Keratinocyte (primary cell): ENCODE measurements around the gene SULF2. TPM values are rescaled to one million over a fixed set of nuclear protein-coding genes. Genes with fewer than 3 reads are reported as not detected.

Experiments used
- DNase-seq: peaks from one replicate; pipeline ENCODE4 v3.0.0-alpha.2; 2011; ENCODE audit warnings: low read depth, missing footprints, low spot score
- FAIRE-seq: peaks from 2 replicates; lab custom pipeline; 2011; peaks lifted over from hg19 to GRCh38; lab: Jason Lieb, UNC
- H2AFZ ChIP-seq: 2 replicates; pipeline ENCODE4 v1.6.0; 2012; ENCODE audit warnings: low read length, control low read depth, inconsistent platforms; ENCODE audit not compliant: control insufficient read depth
- H3K27ac ChIP-seq: 2 replicates; pipeline ENCODE4 v1.5.1; 2011; ENCODE audit warnings: low read length; ENCODE audit not compliant: control insufficient read depth, insufficient read depth
- H3K27me3 ChIP-seq: 3 replicates; pipeline ENCODE4 v1.6.0; 2011; ENCODE audit warnings: low read length; ENCODE audit not compliant: control insufficient read depth, insufficient read depth; ENCODE audit errors: extremely low read depth
- H3K36me3 ChIP-seq, 2 experiments: 2 replicates in 1 of 2; 3 replicates in 1 of 2; pipeline ENCODE4 v1.5.1; 2011; ENCODE audit warnings: low read length in 2 of 2, mild to moderate bottlenecking in 1 of 2; ENCODE audit not compliant: control insufficient read depth in 2 of 2, insufficient read depth in 2 of 2; ENCODE audit errors: extremely low read depth in 1 of 2
- H3K4me1 ChIP-seq: 3 replicates; pipeline ENCODE4 v1.5.1; 2011; ENCODE audit warnings: low read length; ENCODE audit not compliant: control insufficient read depth, insufficient read depth; ENCODE audit errors: extremely low read depth
- H3K4me2 ChIP-seq: 3 replicates; pipeline ENCODE4 v1.6.0; 2011; ENCODE audit warnings: low read depth, low read length; ENCODE audit not compliant: control insufficient read depth, insufficient read depth; ENCODE audit errors: extremely low read depth
- H3K4me3 ChIP-seq, 3 experiments: fragments of 200-600 bp in 1 of 3; sonication (generic) in 1 of 3; 2 replicates in 2 of 3; 3 replicates in 1 of 3; pipeline ENCODE4 v1.5.1; 2011 to 2016; ENCODE audit warnings: low read length in 3 of 3, mild to moderate bottlenecking in 3 of 3, control low read depth in 2 of 3, inconsistent platforms in 1 of 3, low read depth in 1 of 3, mixed read lengths in 1 of 3, mixed run types in 1 of 3, moderate library complexity in 1 of 3; ENCODE audit not compliant: control insufficient read depth in 2 of 3, insufficient read depth in 2 of 3; ENCODE audit errors: extremely low read depth in 1 of 3
- H3K79me2 ChIP-seq: 2 replicates; pipeline ENCODE4 v1.6.0; 2012; ENCODE audit warnings: low read length; ENCODE audit not compliant: control insufficient read depth, insufficient read depth
- H3K9ac ChIP-seq: 3 replicates; pipeline ENCODE4 v1.6.0; 2011; ENCODE audit warnings: low read length; ENCODE audit not compliant: control insufficient read depth, insufficient read depth; ENCODE audit errors: extremely low read depth
- H3K9me1 ChIP-seq: 3 replicates; pipeline ENCODE4 v1.6.0; 2011; ENCODE audit warnings: low read length; ENCODE audit not compliant: control insufficient read depth, insufficient read depth; ENCODE audit errors: extremely low read depth
- H3K9me3 ChIP-seq: 2 replicates; pipeline ENCODE4 v1.5.1; 2012; ENCODE audit warnings: low read depth, low read length; ENCODE audit not compliant: control insufficient read depth
- H4K20me1 ChIP-seq: 3 replicates; pipeline ENCODE4 v1.6.0; 2011; ENCODE audit warnings: low read length; ENCODE audit not compliant: control insufficient read depth, insufficient read depth; ENCODE audit errors: extremely low read depth
- CTCF ChIP-seq, 3 experiments: IDR thresholded peaks in 1 of 3; conservative IDR thresholded peaks in 1 of 3; optimal IDR thresholded peaks in 1 of 3; 2 replicates in 2 of 3; 3 replicates in 1 of 3; pipeline versions ENCODE3 to v1.5.1; 2011; ENCODE audit warnings: low read length in 3 of 3, mild to moderate bottlenecking in 3 of 3, moderate library complexity in 2 of 3, control low read depth in 1 of 3, inconsistent platforms in 1 of 3; ENCODE audit not compliant: insufficient read depth in 2 of 3; ENCODE audit errors: extremely low read depth in 1 of 3
- EZH2 ChIP-seq: IDR thresholded peaks from one replicate; pipeline ENCODE4 v1.6.1; 2012; ENCODE audit warnings: inconsistent platforms, mild to moderate bottlenecking, low read length, moderate library complexity
- dilution Hi-C: fragments of 300-500 bp; cut with MboI; formaldehyde crosslinking; loops from one replicate; pipeline ENCODE4 v1.7.0; 2020; ENCODE audit warnings: low sequenced_read_pairs; ENCODE audit not compliant: extremely low pct_ligation_motif_present
- polyA plus RNA-seq, 5 experiments: library from polyadenylated mRNA; depleted of rRNA in 3 of 5; stranded (reverse) in 3 of 5; stranded (forward) in 1 of 5; unstranded in 1 of 5; fragments of >200 nt; gene quantifications; 1 replicate in 1 of 5; 2 replicates in 3 of 5; 3 replicates in 1 of 5; pipeline versions ENCODE4 v1.2.1 to v1.2.3, GENCODE V29; 2011 to 2012; ENCODE audit warnings: missing spikeins in 2 of 5, low read depth in 1 of 5, low replicate concordance in 1 of 5

SULF2 gene
- polyA plus RNA-seq, 1 donor (not counting 4 experiments of a cell fraction or from before 2014, with no cell fraction given) = 64.4 TPM

GRCh38 chr20:47749339-47749738 is 35.9 kb downstream of the SULF2 start:
- no peak overlapping the region for H3K4me2 ChIP-seq
- no peaks in the 10 kb centered on the region for H3K4me1 ChIP-seq
- H4K20me1 ChIP-seq = peaks cover 6% of the 10 kb centered on the region
- H3K9me3 ChIP-seq = no peaks in the 10 kb centered on the region
- no peak for DNase-seq
- H3K27ac ChIP-seq = no peak overlapping the region
- peaks cover 22 to 46% of the 10 kb centered on the region in 2 experiments for H3K36me3 ChIP-seq
- no peak overlapping the region for H3K4me3 ChIP-seq
- H2AFZ ChIP-seq = no peak overlapping the region
- dilution Hi-C loops = no loop called here
- no peak for FAIRE-seq
- peaks cover 48% of the 10 kb centered on the region for H3K79me2 ChIP-seq
- no peak for TF ChIP-seq CTCF (optimal IDR thresholded peaks at IDR 0.05 in 1 of 3, IDR thresholded peaks at IDR 0.05 in 1 of 3, conservative IDR thresholded peaks at IDR 0.05 in 1 of 3; ENCODE audit: extremely low read depth in 1 of 3, insufficient read depth in 2 of 3, low read length in 3 of 3)
- no peak for TF ChIP-seq EZH2
- no peak overlapping the region for H3K9ac ChIP-seq
- peaks cover 2% of the 10 kb centered on the region for H3K9me1 ChIP-seq
- H3K27me3 ChIP-seq = no peaks in the 10 kb centered on the region

DNA sequence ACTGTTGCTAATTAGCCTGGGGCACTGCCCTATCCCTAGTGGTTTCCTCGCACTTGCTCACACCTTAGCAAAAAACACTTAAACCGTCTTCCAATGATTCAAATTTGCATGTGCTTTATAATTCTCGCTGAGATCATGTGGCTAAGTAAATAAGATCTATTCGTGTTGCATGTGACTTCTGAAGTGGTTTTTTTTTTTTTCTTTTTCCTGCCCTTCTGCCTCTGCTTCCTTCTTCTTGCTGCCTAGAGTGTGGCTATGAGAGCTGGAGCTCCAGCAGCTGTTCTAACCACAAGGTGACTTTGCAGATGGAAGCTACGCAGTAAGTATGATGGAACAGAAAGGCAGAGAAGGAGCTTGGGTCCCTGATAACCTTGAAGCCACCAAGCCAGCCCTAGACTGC is 36.5 kb downstream of the SULF2 start:
- Histone ChIP-seq H3K9ac (no peak overlapping the region), H3K4me1 (no peaks in the 10 kb centered on the region), H3K4me2 (no peak overlapping the region), H3K79me2 (peaks cover 48% of the 10 kb centered on the region), H2AFZ (no peak overlapping the region), H3K9me1 (peaks cover 2% of the 10 kb centered on the region), H3K27me3 (no peaks in the 10 kb centered on the region), H3K4me3 (no peak overlapping the region), H3K27ac (no peak overlapping the region), H3K36me3 (peaks cover 20 to 45% of the 10 kb centered on the region in 2 experiments), H3K9me3 (no peaks in the 10 kb centered on the region), H4K20me1 (peaks cover 6% of the 10 kb centered on the region)
- dilution Hi-C loops = no loop called here
- no peak for TF ChIP-seq CTCF (optimal IDR thresholded peaks at IDR 0.05 in 1 of 3, IDR thresholded peaks at IDR 0.05 in 1 of 3, conservative IDR thresholded peaks at IDR 0.05 in 1 of 3; ENCODE audit: extremely low read depth in 1 of 3, insufficient read depth in 2 of 3, low read length in 3 of 3)
- no peak for TF ChIP-seq EZH2
- FAIRE-seq (no peak), DNase-seq (no peak)
